Colonic mucosa (tissue), 4 donors: ENCODE results near the gene ARID5B. TPM values are rescaled to one million over a fixed set of nuclear protein-coding genes. Genes with fewer than 3 reads are reported as not detected.

Experiments used
- DNase-seq: peaks from one replicate; pipeline ENCODE4 v3.0.0-alpha.2; 2020
- H3K27ac ChIP-seq: fragments of 200-600 bp; one replicate; pipeline ENCODE4 v1.8.0; 2021
- H3K27me3 ChIP-seq: fragments of 200-600 bp; one replicate; pipeline ENCODE4 v1.8.0; 2021
- H3K36me3 ChIP-seq: fragments of 200-600 bp; one replicate; pipeline ENCODE4 v1.8.0; 2021
- H3K4me1 ChIP-seq: fragments of 200-600 bp; one replicate; pipeline ENCODE4 v1.8.0; 2021; ENCODE audit warnings: mild to moderate bottlenecking
- H3K4me3 ChIP-seq: fragments of 200-600 bp; one replicate; pipeline ENCODE4 v1.8.0; 2021
- H3K9ac ChIP-seq, 2 donors: one replicate each; pipeline ENCODE4 v1.7.0; 2013; ENCODE audit warnings: control low read depth in 2 of 2, low read depth in 2 of 2, low read length in 2 of 2
- H3K9me3 ChIP-seq: fragments of 200-600 bp; one replicate; pipeline ENCODE4 v1.8.0; 2021
- intact Hi-C: fragments of 100-400 bp; cut with DNase I; formaldehyde crosslinking; loops from one replicate; pipeline ENCODE4 v1.14.1; 2022
- total RNA-seq, 2 donors: library from RNA; stranded (reverse); fragmentation: NEBNext Ultra II Directional in 1 of 2; extraction: Animal tissue kit (Norgen Biotek cat#: 25700) in 1 of 2; gene quantifications; one replicate each; pipeline ENCODE4 v1.2.1, GENCODE V29; 2021
- TF ChIP-seq, protein P1 (sequence below): fragments of 200-600 bp; IDR thresholded peaks from one replicate; pipeline ENCODE4 v1.8.0; 2022; ENCODE audit warnings: antibody characterized with exemption, mild to moderate bottlenecking
- donor health status: healthy.
- donor health status: DM: no; HTN: no; CAD: no.
- donor health status: DM: no; HTN: no; CAD: no.

Gene ARID5B
- total RNA-seq, 2 donors from 2014 or later, result 18.8 to 27.2 TPM

- Histone ChIP-seq H3K27me3 (no peaks in the 10 kb centered on the region), H3K9ac (no peak overlapping the region), H3K9me3 (no peaks in the 10 kb centered on the region), H3K27ac (no peak overlapping the region), H3K4me1 (peaks cover 14% of the 10 kb centered on the region), H3K36me3 (no peaks in the 10 kb centered on the region), H3K4me3 (no peak overlapping the region)
- intact Hi-C loops, result no loop called here
- DNase-seq, result no peak
- TF ChIP-seq, protein P1, sequence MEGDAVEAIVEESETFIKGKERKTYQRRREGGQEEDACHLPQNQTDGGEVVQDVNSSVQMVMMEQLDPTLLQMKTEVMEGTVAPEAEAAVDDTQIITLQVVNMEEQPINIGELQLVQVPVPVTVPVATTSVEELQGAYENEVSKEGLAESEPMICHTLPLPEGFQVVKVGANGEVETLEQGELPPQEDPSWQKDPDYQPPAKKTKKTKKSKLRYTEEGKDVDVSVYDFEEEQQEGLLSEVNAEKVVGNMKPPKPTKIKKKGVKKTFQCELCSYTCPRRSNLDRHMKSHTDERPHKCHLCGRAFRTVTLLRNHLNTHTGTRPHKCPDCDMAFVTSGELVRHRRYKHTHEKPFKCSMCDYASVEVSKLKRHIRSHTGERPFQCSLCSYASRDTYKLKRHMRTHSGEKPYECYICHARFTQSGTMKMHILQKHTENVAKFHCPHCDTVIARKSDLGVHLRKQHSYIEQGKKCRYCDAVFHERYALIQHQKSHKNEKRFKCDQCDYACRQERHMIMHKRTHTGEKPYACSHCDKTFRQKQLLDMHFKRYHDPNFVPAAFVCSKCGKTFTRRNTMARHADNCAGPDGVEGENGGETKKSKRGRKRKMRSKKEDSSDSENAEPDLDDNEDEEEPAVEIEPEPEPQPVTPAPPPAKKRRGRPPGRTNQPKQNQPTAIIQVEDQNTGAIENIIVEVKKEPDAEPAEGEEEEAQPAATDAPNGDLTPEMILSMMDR, result no peak
These were observed 89.2 kb downstream of the ARID5B start for GRCh38 chr10:61990761-61991135.

- TF ChIP-seq, protein P1, result no peak
- Histone ChIP-seq H3K9ac (no peak overlapping the region), H3K4me1 (peaks cover 14% of the 10 kb centered on the region), H3K9me3 (no peaks in the 10 kb centered on the region), H3K27me3 (no peaks in the 10 kb centered on the region), H3K4me3 (no peak overlapping the region), H3K36me3 (no peaks in the 10 kb centered on the region), H3K27ac (no peak overlapping the region)
- no peak for DNase-seq
- intact Hi-C loops, result no loop called here
These were observed 89.7 kb downstream of the ARID5B start for GRCh38 chr10:61991166-61991565.

DNA sequence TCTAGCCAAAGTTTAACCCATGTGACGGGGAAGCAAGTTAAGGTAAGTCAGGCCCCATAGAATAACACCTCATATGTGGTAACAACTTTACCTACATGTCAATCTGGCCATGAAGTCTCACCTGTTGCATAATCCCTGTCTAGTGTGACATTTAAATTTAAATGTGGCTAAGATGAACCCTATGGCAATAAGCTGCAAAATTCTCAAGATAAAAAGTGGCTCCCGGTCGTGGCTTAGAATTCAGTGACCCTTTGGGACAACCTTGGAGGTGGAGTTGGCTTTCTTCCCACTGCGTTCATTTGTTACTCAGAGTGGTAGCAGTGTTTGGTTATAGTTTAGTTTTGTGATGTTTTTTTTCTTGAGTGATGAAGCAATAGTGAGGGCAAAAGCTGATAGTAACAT, 90.6 kb downstream of the ARID5B start:
- DNase-seq, result peak; percentile 54
- intact Hi-C loops, result no loop called here
- Histone ChIP-seq H3K27ac (peak overlapping the region; percentile 74), H3K9me3 (no peaks in the 10 kb centered on the region), H3K36me3 (no peaks in the 10 kb centered on the region), H3K27me3 (no peaks in the 10 kb centered on the region), H3K9ac (peak overlapping the region in 1 of 2 donors; percentile 19), H3K4me3 (no peak overlapping the region), H3K4me1 (peaks cover 8% of the 10 kb centered on the region)
- TF ChIP-seq, protein P1, result no peak

DNA sequence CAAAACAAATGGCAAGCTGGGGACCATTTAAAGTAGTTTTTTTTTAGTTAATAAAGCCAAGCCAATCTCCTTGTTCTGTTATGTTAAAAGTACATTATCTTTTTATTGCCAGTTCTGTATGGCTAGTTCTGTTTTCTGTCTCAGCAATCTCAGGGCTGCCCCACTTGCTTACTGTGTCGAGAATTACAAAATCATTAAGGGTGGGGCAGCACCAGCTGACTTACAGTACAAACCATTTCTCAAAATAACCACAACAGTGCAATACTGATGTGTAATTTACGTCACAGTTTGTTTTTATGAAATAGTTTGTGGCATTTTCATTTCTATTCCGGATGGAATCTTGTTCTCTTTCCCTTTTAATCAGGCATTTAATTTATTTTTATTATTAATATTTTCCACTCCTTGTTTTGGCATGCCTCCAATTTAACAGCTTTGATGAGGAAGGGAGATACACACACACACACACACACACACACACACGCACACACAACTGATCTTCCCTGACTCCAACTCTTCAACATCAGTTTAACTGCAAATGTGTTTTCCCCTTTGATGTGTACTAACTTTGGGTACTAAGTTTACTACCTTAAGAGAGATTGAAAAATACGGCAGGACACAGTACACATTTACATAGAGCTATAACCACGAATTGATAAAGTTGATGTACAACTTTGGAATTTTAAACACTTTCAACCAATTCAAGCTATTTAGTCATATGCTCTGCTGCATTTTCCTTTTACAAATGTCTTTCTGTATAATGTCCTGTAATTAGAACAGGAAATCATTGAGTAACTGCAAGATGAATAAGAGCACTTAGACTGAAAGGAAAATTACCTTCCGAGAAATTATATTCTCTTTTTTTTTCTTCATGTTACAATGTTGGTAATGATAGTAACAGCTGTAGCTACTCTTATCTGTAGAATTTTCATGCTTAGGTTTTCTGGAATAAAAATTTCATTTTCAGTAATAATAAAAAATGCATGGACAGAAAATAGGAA, 91.5 kb downstream of the ARID5B start:
- Histone ChIP-seq H3K36me3 (no peaks in the 10 kb centered on the region), H3K4me1 (peaks cover 7% of the 10 kb centered on the region), H3K27ac (peak overlapping the region; percentile 74), H3K9ac (peak overlapping the region in 1 of 2 donors; percentile 54), H3K4me3 (no peak overlapping the region), H3K9me3 (no peaks in the 10 kb centered on the region), H3K27me3 (no peaks in the 10 kb centered on the region)
- TF ChIP-seq, protein P1, result no peak
- DNase-seq, result peak; percentile 62
- intact Hi-C loops, result no loop called here

DNA sequence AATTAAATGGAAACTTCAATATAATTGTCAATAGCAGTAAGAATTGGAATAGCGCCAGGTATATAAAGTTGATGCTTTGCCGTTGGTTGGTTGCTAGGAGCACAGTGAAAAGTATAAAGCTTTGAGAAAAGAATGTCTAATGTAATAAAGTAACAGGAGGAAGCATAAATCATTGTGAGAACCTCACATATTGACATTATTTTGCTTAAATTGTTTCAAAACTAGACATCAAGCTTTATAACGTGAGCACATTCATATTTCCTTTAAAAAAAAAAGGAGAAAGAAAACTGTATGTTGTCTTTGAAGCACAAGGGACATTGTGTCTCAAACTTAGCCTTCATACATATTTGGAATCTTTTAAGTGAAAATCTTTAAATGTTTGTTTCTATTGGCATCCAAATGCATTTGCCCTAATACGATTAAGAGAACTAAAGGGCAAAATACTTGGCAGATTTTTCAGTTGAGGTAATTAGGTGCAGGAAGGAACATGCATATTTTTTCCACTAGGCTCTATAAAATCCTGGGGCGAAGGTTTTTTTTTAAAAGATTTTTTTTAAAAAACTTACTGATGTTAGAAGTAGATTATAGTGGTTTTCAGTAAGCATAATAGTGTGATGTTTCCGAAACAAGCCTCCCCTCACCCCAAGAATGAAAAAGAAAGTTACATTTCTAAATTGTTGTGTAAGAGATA, 92.4 kb downstream of the ARID5B start:
- Histone ChIP-seq H3K4me1 (peaks cover 7% of the 10 kb centered on the region), H3K36me3 (no peaks in the 10 kb centered on the region), H3K27ac (peak overlapping the region; percentile 74), H3K9me3 (no peaks in the 10 kb centered on the region), H3K27me3 (no peaks in the 10 kb centered on the region), H3K4me3 (no peak overlapping the region), H3K9ac (no peak overlapping the region)
- TF ChIP-seq, protein P1, result no peak
- intact Hi-C loops, result no loop called here
- no peak for DNase-seq
